ENCODE measurements around the gene CDKN2B-AS1. TPM values are rescaled to one million over a fixed set of nuclear protein-coding genes. Genes with fewer than 3 reads are reported as not detected.

The CDKN2B-AS1 gene
- total and polyA plus RNA-seq, 5 experiments from 2014 or later: 0.60 TPM; not detected in 4

DNA sequence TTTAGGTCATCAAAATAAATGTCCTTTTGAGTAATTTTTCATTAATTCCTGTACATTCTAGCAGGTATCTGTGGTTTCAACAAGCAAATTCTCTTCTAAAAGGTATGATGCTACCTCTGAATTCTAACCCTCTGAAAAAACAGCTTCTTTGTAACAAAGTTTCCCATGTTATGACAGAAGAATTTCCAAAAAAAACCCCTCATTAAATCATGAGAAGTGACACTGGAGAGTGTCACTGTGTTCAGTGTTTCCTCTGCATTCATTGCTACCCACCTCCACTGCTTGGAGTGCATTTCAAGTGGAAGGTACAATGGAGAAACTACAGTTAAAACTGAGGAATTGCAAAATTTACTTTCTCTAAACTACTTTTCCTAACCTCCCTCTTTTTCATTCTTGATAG, 10.5 kb upstream of the CDKN2B-AS1 start:
- DNase-seq: no peak
- Mint-ChIP-seq H3K4me3 (no peak overlapping the region), H3K27me3 (peaks cover 47 to 89% (median 62%) of the 10 kb centered on the region in 5 donors), H3K9me3 (peaks cover 0 to 20% (median 7%) of the 10 kb centered on the region in 9 donors), H3K27ac (no peak overlapping the region), H3K36me3 (peaks cover 2 to 13% (median 2%) of the 10 kb centered on the region in 3 donors), H3K4me1 (no peaks in the 10 kb centered on the region)
- POLR2A ChIA-PET: no interaction called here
- ATAC-seq: no peak

DNA sequence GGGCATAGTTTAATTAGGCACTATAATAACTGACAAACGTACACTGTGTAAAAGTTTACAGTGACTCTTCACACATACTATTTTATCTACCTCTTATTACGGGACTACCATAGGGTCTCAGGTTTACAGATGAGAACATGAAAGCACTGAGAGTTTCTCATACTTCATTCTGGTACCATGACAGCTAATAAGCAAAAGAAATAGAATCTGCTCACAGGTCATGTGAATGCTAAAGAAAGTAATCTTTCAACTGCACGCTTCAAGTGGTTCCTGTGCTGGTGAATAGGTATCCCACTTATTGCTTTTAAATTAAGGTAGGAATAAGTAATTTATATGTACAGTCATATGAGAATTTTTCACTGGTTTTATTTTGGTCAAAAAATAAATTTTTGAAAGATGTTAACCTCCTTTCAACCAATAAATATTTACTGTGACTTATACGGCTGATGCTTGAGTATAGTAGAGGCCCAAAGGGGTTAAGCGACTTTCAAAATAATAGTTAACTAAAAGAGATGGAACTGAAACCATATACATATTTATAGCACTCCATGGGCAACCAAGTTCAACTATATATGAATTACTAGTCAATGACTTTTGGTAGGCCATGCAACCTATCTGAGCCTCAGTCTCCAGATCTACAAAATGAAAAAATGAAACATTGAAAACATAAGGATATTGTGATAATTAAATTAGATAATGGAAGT, 8.5 kb upstream of the CDKN2B-AS1 start:
- Mint-ChIP-seq H3K4me3 (no peak overlapping the region), H3K27ac (no peak overlapping the region), H3K36me3 (peaks cover 2 to 13% (median 4%) of the 10 kb centered on the region in 3 donors), H3K9me3 (peaks cover 0 to 24% (median 2%) of the 10 kb centered on the region in 9 donors), H3K4me1 (peaks cover 0 to 5% (median 3%) of the 10 kb centered on the region in 4 donors), H3K27me3 (peaks cover 43 to 90% (median 64%) of the 10 kb centered on the region in 5 donors)
- ATAC-seq: no peak
- POLR2A ChIA-PET: interaction anchor here (0.5 kb wide), 1 partner anchor 9 kb away, joined by 3 read pairs; no protein-coding TSS in a partner anchor
- no peak for DNase-seq

- Mint-ChIP-seq H3K27ac (no peak overlapping the region), H3K4me1 (peaks cover 0 to 8% (median 6%) of the 10 kb centered on the region in 4 donors), H3K4me3 (no peak overlapping the region), H3K36me3 (peaks cover 2 to 13% (median 4%) of the 10 kb centered on the region in 3 donors), H3K9me3 (peaks cover 0 to 24% (median 2%) of the 10 kb centered on the region in 9 donors), H3K27me3 (peaks cover 42 to 68% (median 58%) of the 10 kb centered on the region in 5 donors)
- no peak for DNase-seq
- no peak for ATAC-seq
- POLR2A ChIA-PET: no interaction called here
These were observed 6.3 kb upstream of the CDKN2B-AS1 start for GRCh38 chr9:21988056-21988990.

GRCh38 chr9:21989440-21990189, 5.0 kb upstream of the CDKN2B-AS1 start:
- H3K27me3 Mint-ChIP-seq: peaks cover 36 to 56% (median 52%) of the 10 kb centered on the region in 5 donors

GRCh38 chr9:21991072-21991959, 3.3 kb upstream of the CDKN2B-AS1 start:
- DNase-seq (no peak), ATAC-seq (no peak)
- peaks cover 0 to 24% (median 2%) of the 10 kb centered on the region in 9 donors for H3K9me3 Mint-ChIP-seq
- no peak overlapping the region for H3K4me3 Mint-ChIP-seq
- POLR2A ChIA-PET: no interaction called here
- H3K27me3 Mint-ChIP-seq: peaks cover 37 to 52% (median 40%) of the 10 kb centered on the region in 5 donors
- peaks cover 4 to 13% (median 4%) of the 10 kb centered on the region in 3 donors for H3K36me3 Mint-ChIP-seq
- peak overlapping the region in 1 of 10 donors; percentile 24 for H3K27ac Mint-ChIP-seq
- H3K4me1 Mint-ChIP-seq: peaks cover 6 to 32% (median 21%) of the 10 kb centered on the region in 4 donors

More at GRCh38 chr9:21989440-21990189, 5.0 kb upstream of the CDKN2B-AS1 start:
- Mint-ChIP-seq H3K36me3 (peaks cover 2 to 13% (median 4%) of the 10 kb centered on the region in 3 donors), H3K4me3 (peak overlapping the region in 1 of 10 donors; percentile 4), H3K9me3 (peaks cover 0 to 24% (median 2%) of the 10 kb centered on the region in 9 donors), H3K4me1 (peaks cover 2 to 15% (median 14%) of the 10 kb centered on the region in 4 donors), H3K27ac (peak overlapping the region in 1 of 10 donors; percentile 67)
- DNase-seq (no peak), ATAC-seq (no peak)
- POLR2A ChIA-PET: no interaction called here

GRCh38 chr9:21993007-21993406, 1.6 kb upstream of the CDKN2B-AS1 start:
- POLR2A ChIA-PET: no interaction called here
- no peak for DNase-seq
- peak overlapping the region in 1 of 10 donors; percentile 37 for H3K27ac Mint-ChIP-seq
- H3K4me1 Mint-ChIP-seq: peaks cover 6 to 34% (median 24%) of the 10 kb centered on the region in 4 donors
- peaks cover 0 to 20% (median 2%) of the 10 kb centered on the region in 9 donors for H3K9me3 Mint-ChIP-seq
- peaks cover 32 to 50% (median 34%) of the 10 kb centered on the region in 5 donors for H3K27me3 Mint-ChIP-seq
- H3K4me3 Mint-ChIP-seq: peak overlapping the region in 8 of 10 donors; percentile 16 to 98 (median 82)
- peaks cover 4 to 10% (median 4%) of the 10 kb centered on the region in 3 donors for H3K36me3 Mint-ChIP-seq
- no peak for ATAC-seq

GRCh38 chr9:21993893-21994555, 567 bp upstream of the CDKN2B-AS1 start, which contains the start of gene CDKN2A:
Gene CDKN2A, minus strand, starts transcription at chr9:21994392.
- H3K27ac Mint-ChIP-seq: peak within 1 kb of the TSS; percentile 61 to 91 (median 80)
- POLR2A ChIA-PET: interaction anchor here (1.1 kb wide), 1 partner anchor 11 kb away, joined by 3 read pairs; no protein-coding TSS in a partner anchor
- peaks cover 2 to 7% (median 4%) of the 10 kb centered on the region in 3 donors for H3K36me3 Mint-ChIP-seq
- H3K4me1 Mint-ChIP-seq: peaks cover 6 to 34% (median 24%) of the 10 kb centered on the region in 4 donors
- ATAC-seq (peak; percentile 41 to 47), DNase-seq (peak in 5 of 10 donors; percentile 21 to 42 (median 37))
- H3K27me3 Mint-ChIP-seq: peaks cover 23 to 48% (median 29%) of the 10 kb centered on the region in 5 donors
- H3K9me3 Mint-ChIP-seq: peaks cover 0 to 11% (median 0%) of the 10 kb centered on the region in 9 donors
- H3K4me3 Mint-ChIP-seq: peak within 1 kb of the TSS; percentile 90 to 98 (median 97)

DNA sequence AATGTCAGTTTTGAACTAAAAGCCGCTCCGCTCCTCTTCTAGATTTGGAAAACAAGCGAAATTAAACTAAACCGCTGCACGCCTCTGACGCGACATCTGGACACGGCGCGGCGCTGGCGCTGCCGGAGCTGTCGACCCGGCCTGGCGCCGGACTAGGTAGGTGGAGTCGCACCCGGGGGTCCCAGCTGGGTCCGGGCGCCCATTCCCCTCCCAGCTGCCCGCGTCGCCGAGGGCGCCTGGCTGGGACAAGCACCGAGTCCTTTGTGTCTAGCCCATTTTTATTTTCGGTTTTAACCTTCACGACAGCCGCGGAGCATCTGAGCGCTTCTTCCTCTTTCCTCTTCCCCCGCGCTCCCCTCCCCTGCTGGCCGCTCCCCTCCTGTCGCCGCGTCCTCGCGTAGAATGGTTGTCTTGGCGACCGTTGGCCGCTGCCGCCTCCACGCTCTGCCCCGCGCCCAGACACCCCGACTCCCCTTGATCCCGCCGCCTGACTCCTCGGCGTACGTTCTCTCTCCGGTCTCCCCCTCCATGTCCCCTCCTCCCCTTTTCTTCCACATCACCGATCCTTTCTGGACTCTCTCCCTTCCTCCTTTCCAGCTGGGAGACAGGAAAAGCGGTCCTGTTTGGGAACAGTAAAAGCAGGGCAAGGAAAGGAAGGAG, 545 bp downstream of the CDKN2B-AS1 start:
- Mint-ChIP-seq H3K9me3 (peaks cover 0 to 2% (median 0%) of the 10 kb centered on the region in 9 donors), H3K27ac (peak overlapping the region; percentile 61 to 91 (median 80)), H3K36me3 (peaks cover 0 to 2% (median 0%) of the 10 kb centered on the region in 3 donors), H3K4me3 (peak overlapping the region; percentile 90 to 98 (median 97)), H3K27me3 (peaks cover 17 to 45% (median 18%) of the 10 kb centered on the region in 5 donors), H3K4me1 (peaks cover 6 to 29% (median 24%) of the 10 kb centered on the region in 4 donors)
- DNase-seq: peak in 9 of 10 donors; percentile 47 to 85 (median 69)
- ATAC-seq: peak; percentile 71 to 75
- POLR2A ChIA-PET: interaction anchor here (0.7 to 1.1 kb wide), 2 partner anchors 8 to 12 kb away, joined by 3 read pairs; no protein-coding TSS in a partner anchor

DNA sequence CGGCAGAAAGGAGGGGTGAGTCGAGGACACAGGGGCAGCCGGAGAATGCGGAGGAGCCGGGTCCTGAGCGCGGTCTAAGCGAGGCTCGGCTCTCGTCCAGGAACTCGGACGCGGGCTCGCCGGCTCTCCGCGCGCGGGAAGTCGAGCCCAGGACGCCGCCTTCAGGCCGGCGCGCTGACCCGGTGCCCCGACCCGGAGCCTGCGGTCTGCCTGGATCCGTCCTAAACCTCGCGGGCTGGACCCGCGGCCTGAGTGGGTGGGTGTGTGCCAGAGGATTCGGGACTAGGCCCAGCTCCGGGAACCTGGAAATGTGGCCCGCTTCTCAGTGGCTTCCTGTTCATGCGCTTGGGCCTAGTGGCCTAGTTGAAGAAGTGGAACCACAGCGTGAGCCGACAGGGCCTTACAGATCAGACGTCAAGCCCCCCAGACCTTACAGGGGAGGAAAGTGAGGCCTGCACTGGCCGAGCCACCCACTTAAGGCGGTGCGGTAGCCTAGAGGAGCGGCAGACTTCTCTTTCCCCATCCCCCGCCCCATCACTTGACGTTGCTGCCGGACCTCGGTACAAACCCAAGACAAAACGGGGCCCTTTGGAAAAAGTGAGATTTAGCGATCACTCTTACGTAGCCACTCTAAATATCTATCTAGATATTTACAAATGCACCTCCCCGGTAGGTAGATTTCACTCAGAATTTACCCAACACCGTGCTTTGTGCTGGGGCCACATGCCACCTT, 1.2 kb downstream of the CDKN2B-AS1 start:
- POLR2A ChIA-PET: interaction anchor here (0.7 kb wide), 1 partner anchor 9 kb away, joined by 3 read pairs; no protein-coding TSS in a partner anchor
- peaks cover 0 to 2% (median 0%) of the 10 kb centered on the region in 3 donors for H3K36me3 Mint-ChIP-seq

More for the DNA sequence above, 1.2 kb downstream of the CDKN2B-AS1 start:
- peaks cover 13 to 45% (median 18%) of the 10 kb centered on the region in 5 donors for H3K27me3 Mint-ChIP-seq
- H3K27ac Mint-ChIP-seq: peak overlapping the region in 8 of 10 donors; percentile 61 to 88 (median 78)
- peaks cover 6 to 29% (median 21%) of the 10 kb centered on the region in 4 donors for H3K4me1 Mint-ChIP-seq
- H3K9me3 Mint-ChIP-seq: peaks cover 0 to 2% (median 0%) of the 10 kb centered on the region in 9 donors
- H3K4me3 Mint-ChIP-seq: peak overlapping the region; percentile 90 to 98 (median 97)
- DNase-seq: peak in 1 of 10 donors; percentile 66
- ATAC-seq: peak; percentile 3 to 13
